Left hindlimb (tissue), 1 donor: ENCODE results near the gene ZDHHC17.

Experiments used
- DNase-seq: peaks from one replicate; pipeline ENCODE4 v3.0.0-alpha.2; 2018

Gene ZDHHC17

GRCh38 chr12:76836633-76837032 lies 72.7 kb downstream of the ZDHHC17 start:
- no peak for DNase-seq

- no peak for DNase-seq
Observed at GRCh38 chr12:76847260-76847659, 83.3 kb downstream of the ZDHHC17 start.

GRCh38 chr12:76848132-76848531 lies 84.2 kb downstream of the ZDHHC17 start:
- DNase-seq: no peak

GRCh38 chr12:76852106-76852505 lies 88.2 kb downstream of the ZDHHC17 start:
- DNase-seq: no peak

- DNase-seq: no peak
Observed at GRCh38 chr12:76855271-76855670, 91.4 kb downstream of the ZDHHC17 start.

GRCh38 chr12:76856018-76856644 lies 92.2 kb downstream of the ZDHHC17 start:
- no peak for DNase-seq

- DNase-seq: no peak
Observed at GRCh38 chr12:76859611-76860010, 95.7 kb downstream of the ZDHHC17 start.

- DNase-seq: no peak
Observed at GRCh38 chr12:76860256-76860655, 96.3 kb downstream of the ZDHHC17 start.

GRCh38 chr12:76863005-76863670 lies 99.2 kb downstream of the ZDHHC17 start:
- no peak for DNase-seq

GRCh38 chr12:76863837-76864236 lies 99.9 kb downstream of the ZDHHC17 start:
- DNase-seq: no peak

- DNase-seq: no peak
Observed at GRCh38 chr12:76864791-76865400, 101.0 kb downstream of the ZDHHC17 start.

GRCh38 chr12:76866151-76866567 lies 102.2 kb downstream of the ZDHHC17 start:
- no peak for DNase-seq

- DNase-seq: peak; percentile 85
Observed at GRCh38 chr12:76866726-76867125, 102.8 kb downstream of the ZDHHC17 start.

- no peak for DNase-seq
Observed at GRCh38 chr12:76871082-76871481, 107.2 kb downstream of the ZDHHC17 start.

GRCh38 chr12:76871742-76872141 lies 107.8 kb downstream of the ZDHHC17 start:
- DNase-seq: no peak

GRCh38 chr12:76872415-76872814 lies 108.5 kb downstream of the ZDHHC17 start:
- no peak for DNase-seq

- DNase-seq: no peak
Observed at GRCh38 chr12:76874027-76874426, 110.1 kb downstream of the ZDHHC17 start.

GRCh38 chr12:76874491-76875190 lies 110.7 kb downstream of the ZDHHC17 start:
- DNase-seq: no peak

GRCh38 chr12:76876696-76877229 lies 112.8 kb downstream of the ZDHHC17 start:
- no peak for DNase-seq

- peak; percentile 60 for DNase-seq
Observed at GRCh38 chr12:76878099-76878898, 114.4 kb downstream of the ZDHHC17 start.

- DNase-seq: peak; percentile 94
Observed at GRCh38 chr12:76878899-76879709, 115.2 kb downstream of the ZDHHC17 start, which contains the start of gene CSRP2. Gene CSRP2 (minus strand): TSS chr12:76879019. CDS start chr12:76866260, 12,759 bp downstream.
